Body of pancreas (tissue), 4 donors: Measurements from ENCODE around the gene IL6R.

Experiments
- POLR2A ChIP-seq, 3 donors: fragments of 450-650 bp; IDR thresholded peaks; one replicate each; pipeline ENCODE4 v1.6.1; 2016; ENCODE audit warnings: antibody characterized with exemption in 3 of 3, mild to moderate bottlenecking in 2 of 3
- TF ChIP-seq, protein P1 (sequence below), 7 experiments: fragments of 450-650 bp in 4 of 7; fragments of 200-600 bp in 3 of 7; sonication (generic) in 3 of 7; IDR thresholded peaks; one replicate each; pipeline ENCODE4 v1.5.1; 2016 to 2019; ENCODE audit warnings: antibody characterized with exemption in 7 of 7

DNA sequence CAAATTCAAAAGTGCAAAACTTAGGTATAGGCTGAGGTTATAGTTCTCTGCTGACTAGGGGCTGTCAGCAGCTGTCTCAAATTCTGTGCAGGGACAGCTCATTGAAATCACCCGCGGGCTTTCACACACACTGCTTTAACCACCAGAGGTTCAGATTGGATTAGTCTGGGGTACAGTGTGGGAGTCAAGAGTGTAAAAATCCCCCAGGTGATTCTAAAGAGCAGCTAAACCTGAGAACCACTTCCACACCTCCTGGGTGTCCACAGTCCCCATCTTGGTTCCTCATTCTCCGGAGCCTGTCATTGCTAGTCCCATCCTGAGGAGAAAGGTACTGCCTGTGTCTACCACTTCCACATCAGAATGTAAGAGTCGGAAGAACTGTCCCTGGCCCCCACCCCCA is 87.0 kb downstream of the IL6R start:
- TF ChIP-seq, protein P1, sequence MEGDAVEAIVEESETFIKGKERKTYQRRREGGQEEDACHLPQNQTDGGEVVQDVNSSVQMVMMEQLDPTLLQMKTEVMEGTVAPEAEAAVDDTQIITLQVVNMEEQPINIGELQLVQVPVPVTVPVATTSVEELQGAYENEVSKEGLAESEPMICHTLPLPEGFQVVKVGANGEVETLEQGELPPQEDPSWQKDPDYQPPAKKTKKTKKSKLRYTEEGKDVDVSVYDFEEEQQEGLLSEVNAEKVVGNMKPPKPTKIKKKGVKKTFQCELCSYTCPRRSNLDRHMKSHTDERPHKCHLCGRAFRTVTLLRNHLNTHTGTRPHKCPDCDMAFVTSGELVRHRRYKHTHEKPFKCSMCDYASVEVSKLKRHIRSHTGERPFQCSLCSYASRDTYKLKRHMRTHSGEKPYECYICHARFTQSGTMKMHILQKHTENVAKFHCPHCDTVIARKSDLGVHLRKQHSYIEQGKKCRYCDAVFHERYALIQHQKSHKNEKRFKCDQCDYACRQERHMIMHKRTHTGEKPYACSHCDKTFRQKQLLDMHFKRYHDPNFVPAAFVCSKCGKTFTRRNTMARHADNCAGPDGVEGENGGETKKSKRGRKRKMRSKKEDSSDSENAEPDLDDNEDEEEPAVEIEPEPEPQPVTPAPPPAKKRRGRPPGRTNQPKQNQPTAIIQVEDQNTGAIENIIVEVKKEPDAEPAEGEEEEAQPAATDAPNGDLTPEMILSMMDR (IDR thresholded peaks at IDR 0.05), result no peak
- TF ChIP-seq POLR2A (IDR thresholded peaks at IDR 0.05), result no peak
